Rectal smooth muscle tissue (tissue), 1 donor: ENCODE results near the gene JAG1.

Experiments used
- H3K27ac ChIP-seq: one replicate; pipeline ENCODE4 v1.7.0; 2013; ENCODE audit warnings: low read depth, low read length, inconsistent platforms
- H3K27me3 ChIP-seq: one replicate; pipeline ENCODE4 v1.7.0; 2013; ENCODE audit warnings: low read length; ENCODE audit not compliant: control insufficient read depth, insufficient read depth
- H3K36me3 ChIP-seq: one replicate; pipeline ENCODE4 v1.7.0; 2013; ENCODE audit warnings: low read length; ENCODE audit not compliant: control insufficient read depth, insufficient read depth
- H3K4me1 ChIP-seq: one replicate; pipeline ENCODE4 v1.7.0; 2013; ENCODE audit warnings: low read length; ENCODE audit not compliant: control insufficient read depth, insufficient read depth
- H3K4me3 ChIP-seq: one replicate; pipeline ENCODE4 v1.7.0; 2013; ENCODE audit warnings: low read length
- H3K9ac ChIP-seq: one replicate; pipeline ENCODE4 v1.7.0; 2013; ENCODE audit warnings: low read length

Gene JAG1

GRCh38 chr20:10662661-10663458 is 10.9 kb downstream of the JAG1 start:
- no peak overlapping the region for H3K27ac ChIP-seq

GRCh38 chr20:10662151-10662550 is 11.6 kb downstream of the JAG1 start:
- no peak overlapping the region for H3K9ac ChIP-seq
- H3K36me3 ChIP-seq = peaks cover 24% of the 10 kb centered on the region
- no peak overlapping the region for H3K27ac ChIP-seq
- H3K4me1 ChIP-seq = peaks cover 49% of the 10 kb centered on the region
- no peak overlapping the region for H3K4me3 ChIP-seq
- H3K27me3 ChIP-seq = peaks cover 2% of the 10 kb centered on the region

More at GRCh38 chr20:10662661-10663458, 10.9 kb downstream of the JAG1 start:
- peaks cover 46% of the 10 kb centered on the region for H3K4me1 ChIP-seq
- no peak overlapping the region for H3K4me3 ChIP-seq
- peaks cover 2% of the 10 kb centered on the region for H3K27me3 ChIP-seq
- H3K9ac ChIP-seq = no peak overlapping the region
- H3K36me3 ChIP-seq = peaks cover 23% of the 10 kb centered on the region

GRCh38 chr20:10661261-10661660 is 12.5 kb downstream of the JAG1 start:
- Histone ChIP-seq H3K27me3 (peaks cover 2% of the 10 kb centered on the region), H3K4me1 (peaks cover 46% of the 10 kb centered on the region)

GRCh38 chr20:10660661-10661060 is 13.1 kb downstream of the JAG1 start:
- H3K4me3 ChIP-seq = no peak overlapping the region
- peaks cover 23% of the 10 kb centered on the region for H3K36me3 ChIP-seq
- peak overlapping the region; percentile 74 for H3K27ac ChIP-seq

More at GRCh38 chr20:10661261-10661660, 12.5 kb downstream of the JAG1 start:
- Histone ChIP-seq H3K9ac (no peak overlapping the region), H3K4me3 (no peak overlapping the region), H3K36me3 (peaks cover 20% of the 10 kb centered on the region), H3K27ac (peak overlapping the region; percentile 74)

DNA sequence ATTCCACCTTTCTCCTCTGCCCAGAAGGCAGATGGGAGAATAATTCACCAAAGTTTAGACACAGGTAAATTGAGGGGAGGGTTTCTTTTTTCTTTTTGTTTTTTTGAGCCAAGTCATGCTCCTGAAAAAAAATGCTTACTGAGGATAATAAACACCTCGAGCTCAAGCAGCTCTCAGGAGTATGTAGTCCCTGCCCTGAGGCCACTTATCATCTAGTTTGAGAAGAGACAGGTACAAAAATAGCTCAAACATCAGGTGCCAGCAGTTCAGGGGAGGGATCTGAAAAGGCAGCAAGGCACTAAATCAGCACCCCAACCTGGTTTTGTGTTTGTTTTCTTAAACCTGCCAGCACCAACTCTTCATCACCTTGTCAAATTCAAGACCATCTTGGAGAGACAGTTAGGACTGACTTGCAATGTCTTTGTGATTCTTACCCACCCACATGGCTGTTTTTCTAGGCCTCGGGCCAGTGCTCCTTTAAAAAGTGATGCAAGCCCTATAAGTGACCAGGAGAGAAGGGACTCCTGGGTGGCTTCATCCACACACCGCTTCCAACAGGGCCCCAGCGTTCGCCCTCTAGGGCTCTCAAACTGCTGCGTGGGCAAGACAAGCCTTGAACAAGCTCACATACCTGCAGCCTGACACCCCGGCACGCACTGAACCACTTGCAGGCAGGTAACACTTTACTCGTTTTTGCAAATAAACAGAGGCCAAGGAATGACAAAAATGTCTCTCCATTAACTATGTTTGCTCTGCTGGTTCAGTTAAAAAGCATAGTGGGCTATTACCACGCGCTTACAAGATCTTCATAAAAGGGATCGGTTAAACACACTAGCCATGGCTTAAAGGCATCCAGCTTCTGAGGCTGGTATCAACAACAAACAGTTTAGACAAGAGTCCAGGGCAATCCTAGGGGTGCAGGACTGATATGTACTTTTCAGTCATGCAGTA is 13.9 kb downstream of the JAG1 start:
- peak overlapping the region; percentile 74 for H3K27ac ChIP-seq

More at GRCh38 chr20:10660661-10661060, 13.1 kb downstream of the JAG1 start:
- Histone ChIP-seq H3K4me1 (peaks cover 41% of the 10 kb centered on the region), H3K9ac (no peak overlapping the region), H3K27me3 (peaks cover 2% of the 10 kb centered on the region)

DNA sequence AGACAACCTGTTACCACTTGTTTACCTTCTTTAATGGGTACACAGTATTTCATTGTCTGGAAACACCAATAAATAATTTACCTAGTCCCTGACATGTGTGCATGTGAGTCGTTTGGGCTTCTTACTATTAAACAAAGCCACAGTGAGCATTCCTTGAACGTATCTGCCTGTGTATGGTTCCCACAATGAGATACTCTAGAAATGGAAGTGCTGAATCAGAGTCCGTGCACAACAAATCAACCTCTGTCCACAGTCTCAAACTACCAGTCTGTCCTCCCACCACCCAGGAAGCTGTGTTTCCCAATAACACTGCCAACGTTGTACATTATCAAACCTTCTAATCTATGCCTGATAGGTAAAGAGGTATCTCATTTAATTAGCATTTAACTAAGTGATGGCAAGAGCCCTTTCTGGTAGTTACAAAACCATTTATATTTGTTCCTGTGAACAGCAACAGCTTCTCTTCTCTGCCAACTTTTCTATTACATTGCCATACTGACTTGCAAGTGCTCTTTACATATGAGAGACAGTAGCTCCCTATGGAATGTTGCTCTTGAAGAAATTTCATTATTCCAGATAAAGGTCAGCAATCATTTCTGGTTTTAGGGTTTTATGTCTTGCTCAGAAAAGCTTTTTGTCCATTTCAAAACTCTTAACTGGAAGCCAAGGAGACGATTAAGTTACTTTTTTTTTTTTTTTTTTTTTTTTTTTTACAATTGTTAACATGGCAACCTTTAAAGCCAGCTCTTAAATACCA is 14.7 kb downstream of the JAG1 start:
- Histone ChIP-seq H3K36me3 (peaks cover 29% of the 10 kb centered on the region), H3K4me1 (peaks cover 45% of the 10 kb centered on the region), H3K27me3 (peaks cover 2% of the 10 kb centered on the region), H3K9ac (no peak overlapping the region), H3K4me3 (no peak overlapping the region), H3K27ac (peak overlapping the region; percentile 52)

More for the DNA sequence above, 13.9 kb downstream of the JAG1 start:
- no peak overlapping the region for H3K9ac ChIP-seq
- H3K4me1 ChIP-seq = peaks cover 41% of the 10 kb centered on the region
- peaks cover 29% of the 10 kb centered on the region for H3K36me3 ChIP-seq
- H3K4me3 ChIP-seq = no peak overlapping the region
- H3K27me3 ChIP-seq = peaks cover 2% of the 10 kb centered on the region

GRCh38 chr20:10658051-10658823 is 15.6 kb downstream of the JAG1 start:
- H3K27ac ChIP-seq = peak overlapping the region; percentile 26
- peaks cover 49% of the 10 kb centered on the region for H3K4me1 ChIP-seq
- H3K27me3 ChIP-seq = peaks cover 2% of the 10 kb centered on the region
- H3K36me3 ChIP-seq = peaks cover 26% of the 10 kb centered on the region
- no peak overlapping the region for H3K9ac ChIP-seq
- H3K4me3 ChIP-seq = no peak overlapping the region

DNA sequence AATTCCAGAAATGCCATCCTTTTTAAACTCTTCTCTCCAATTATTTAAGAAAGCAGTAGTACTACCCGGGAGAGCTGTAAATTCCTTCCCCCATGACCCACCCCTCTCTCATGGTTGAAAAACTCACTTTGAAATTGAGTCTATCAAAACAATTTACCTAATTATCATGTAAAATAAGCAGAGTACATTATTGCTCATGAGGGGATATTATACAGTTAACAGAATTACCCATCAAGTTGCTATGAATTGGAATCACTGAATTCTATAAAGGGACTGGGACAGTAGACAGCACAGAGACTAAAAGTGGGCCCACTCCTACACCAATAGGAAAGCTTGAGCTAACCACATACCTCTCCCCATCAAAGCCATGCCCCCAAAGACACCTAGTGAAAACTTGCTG is 16.3 kb downstream of the JAG1 start:
- Histone ChIP-seq H3K9ac (no peak overlapping the region), H3K4me3 (no peak overlapping the region), H3K27me3 (peaks cover 2% of the 10 kb centered on the region), H3K36me3 (peaks cover 27% of the 10 kb centered on the region), H3K4me1 (peaks cover 57% of the 10 kb centered on the region), H3K27ac (no peak overlapping the region)

- no peak overlapping the region for H3K4me3 ChIP-seq
- no peaks in the 10 kb centered on the region for H3K27me3 ChIP-seq
- H3K27ac ChIP-seq = peak overlapping the region; percentile 78
- H3K36me3 ChIP-seq = peaks cover 27% of the 10 kb centered on the region
- peaks cover 66% of the 10 kb centered on the region for H3K4me1 ChIP-seq
- no peak overlapping the region for H3K9ac ChIP-seq
These were observed 17.8 kb downstream of the JAG1 start for GRCh38 chr20:10655720-10656669.

- H3K27me3 ChIP-seq = no peaks in the 10 kb centered on the region
- peak overlapping the region; percentile 78 for H3K27ac ChIP-seq
- peaks cover 57% of the 10 kb centered on the region for H3K4me1 ChIP-seq
- no peak overlapping the region for H3K9ac ChIP-seq
- peaks cover 39% of the 10 kb centered on the region for H3K36me3 ChIP-seq
- H3K4me3 ChIP-seq = peak overlapping the region; percentile 27
These were observed 19.2 kb downstream of the JAG1 start for GRCh38 chr20:10654630-10655029.
